ENCODE results near the gene MC2R. TPM values are rescaled to one million over a fixed set of nuclear protein-coding genes. Genes with fewer than 3 reads are reported as not detected.

The MC2R gene
- total and polyA plus RNA-seq, 5 experiments from 2014 or later, result not detected

- no peak overlapping the region for H3K27ac Mint-ChIP-seq
- peaks cover 0 to 12% (median 3%) of the 10 kb centered on the region in 5 donors for H3K27me3 Mint-ChIP-seq
- DNase-seq (no peak), ATAC-seq (no peak)
- POLR2A ChIA-PET, result no interaction called here
- H3K4me3 Mint-ChIP-seq, result no peak overlapping the region
- H3K36me3 Mint-ChIP-seq, result no peaks in the 10 kb centered on the region
- no peaks in the 10 kb centered on the region for H3K9me3 Mint-ChIP-seq
- no peaks in the 10 kb centered on the region for H3K4me1 Mint-ChIP-seq
Observed at GRCh38 chr18:13914756-13915155, 580 bp downstream of the MC2R start.

- H3K36me3 Mint-ChIP-seq, result no peaks in the 10 kb centered on the region
- no peaks in the 10 kb centered on the region for H3K9me3 Mint-ChIP-seq
- no peak for ATAC-seq
- no peak overlapping the region for H3K27ac Mint-ChIP-seq
- POLR2A ChIA-PET, result no interaction called here
- no peak overlapping the region for H3K4me3 Mint-ChIP-seq
- peaks cover 0 to 12% (median 3%) of the 10 kb centered on the region in 5 donors for H3K27me3 Mint-ChIP-seq
- DNase-seq, result no peak
- no peaks in the 10 kb centered on the region for H3K4me1 Mint-ChIP-seq
Observed at GRCh38 chr18:13914170-13914569, 1.2 kb downstream of the MC2R start.

- POLR2A ChIA-PET, result interaction anchor here (0.5 kb wide), 1 partner anchor 9 kb away, joined by 3 read pairs; no protein-coding TSS in a partner anchor
- Mint-ChIP-seq H3K27me3 (peaks cover 0 to 7% (median 3%) of the 10 kb centered on the region in 5 donors), H3K36me3 (no peaks in the 10 kb centered on the region), H3K4me3 (no peak overlapping the region), H3K27ac (no peak overlapping the region), H3K4me1 (no peaks in the 10 kb centered on the region), H3K9me3 (no peaks in the 10 kb centered on the region)
- DNase-seq (no peak), ATAC-seq (no peak)
Observed at GRCh38 chr18:13913205-13913604, 2.1 kb downstream of the MC2R start.

GRCh38 chr18:13912601-13913000 lies 2.7 kb downstream of the MC2R start:
- Mint-ChIP-seq H3K9me3 (no peaks in the 10 kb centered on the region), H3K4me3 (no peak overlapping the region), H3K36me3 (no peaks in the 10 kb centered on the region), H3K4me1 (no peaks in the 10 kb centered on the region), H3K27me3 (peaks cover 0 to 7% (median 2%) of the 10 kb centered on the region in 5 donors), H3K27ac (no peak overlapping the region)
- no peak for ATAC-seq
- DNase-seq, result no peak
- POLR2A ChIA-PET, result no interaction called here

GRCh38 chr18:13910986-13911385 lies 4.3 kb downstream of the MC2R start:
- POLR2A ChIA-PET, result no interaction called here
- DNase-seq (no peak), ATAC-seq (no peak)
- H3K9me3 Mint-ChIP-seq, result no peaks in the 10 kb centered on the region
- H3K4me1 Mint-ChIP-seq, result no peaks in the 10 kb centered on the region
- peak overlapping the region in 1 of 10 donors; percentile 60 for H3K27ac Mint-ChIP-seq
- H3K27me3 Mint-ChIP-seq, result peaks cover 0 to 7% (median 2%) of the 10 kb centered on the region in 5 donors
- H3K4me3 Mint-ChIP-seq, result no peak overlapping the region
- no peaks in the 10 kb centered on the region for H3K36me3 Mint-ChIP-seq

- no peak for DNase-seq
- H3K4me3 Mint-ChIP-seq, result no peak overlapping the region
- no peaks in the 10 kb centered on the region for H3K36me3 Mint-ChIP-seq
- no peak overlapping the region for H3K27ac Mint-ChIP-seq
- peaks cover 0 to 7% (median 2%) of the 10 kb centered on the region in 5 donors for H3K27me3 Mint-ChIP-seq
- H3K9me3 Mint-ChIP-seq, result no peaks in the 10 kb centered on the region
- POLR2A ChIA-PET, result no interaction called here
- no peak for ATAC-seq
- H3K4me1 Mint-ChIP-seq, result no peaks in the 10 kb centered on the region
Observed at GRCh38 chr18:13910501-13910900, 4.8 kb downstream of the MC2R start.

- POLR2A ChIA-PET, result no interaction called here
- peaks cover 0 to 2% (median 0%) of the 10 kb centered on the region in 9 donors for H3K9me3 Mint-ChIP-seq
- no peak overlapping the region for H3K27ac Mint-ChIP-seq
- H3K27me3 Mint-ChIP-seq, result peaks cover 0 to 4% (median 0%) of the 10 kb centered on the region in 5 donors
- no peaks in the 10 kb centered on the region for H3K36me3 Mint-ChIP-seq
- no peak for ATAC-seq
- no peaks in the 10 kb centered on the region for H3K4me1 Mint-ChIP-seq
- H3K4me3 Mint-ChIP-seq, result no peak overlapping the region
- no peak for DNase-seq
Observed at GRCh38 chr18:13909141-13909940, 6.0 kb downstream of the MC2R start.

GRCh38 chr18:13900633-13901032 lies 14.7 kb downstream of the MC2R start:
- H3K4me1 Mint-ChIP-seq, result no peaks in the 10 kb centered on the region
- no peak overlapping the region for H3K4me3 Mint-ChIP-seq
- H3K9me3 Mint-ChIP-seq, result peaks cover 7 to 29% (median 17%) of the 10 kb centered on the region in 9 donors
- ATAC-seq (no peak), DNase-seq (no peak)
- no peak overlapping the region for H3K27ac Mint-ChIP-seq
- peaks cover 0 to 9% (median 0%) of the 10 kb centered on the region in 3 donors for H3K36me3 Mint-ChIP-seq
- H3K27me3 Mint-ChIP-seq, result peaks cover 6 to 44% (median 12%) of the 10 kb centered on the region in 5 donors
- POLR2A ChIA-PET, result no interaction called here

GRCh38 chr18:13895505-13896033 lies 19.8 kb downstream of the MC2R start:
- peaks cover 7 to 17% (median 10%) of the 10 kb centered on the region in 9 donors for H3K9me3 Mint-ChIP-seq
- no peaks in the 10 kb centered on the region for H3K4me1 Mint-ChIP-seq
- POLR2A ChIA-PET, result no interaction called here
- no peak for ATAC-seq
- peaks cover 16 to 78% (median 28%) of the 10 kb centered on the region in 5 donors for H3K27me3 Mint-ChIP-seq
- H3K4me3 Mint-ChIP-seq, result no peak overlapping the region
- DNase-seq, result no peak
- peaks cover 0 to 9% (median 0%) of the 10 kb centered on the region in 3 donors for H3K36me3 Mint-ChIP-seq
- H3K27ac Mint-ChIP-seq, result no peak overlapping the region

GRCh38 chr18:13894531-13894930 lies 20.8 kb downstream of the MC2R start:
- H3K27ac Mint-ChIP-seq, result no peak overlapping the region
- peaks cover 0 to 8% (median 2%) of the 10 kb centered on the region in 9 donors for H3K9me3 Mint-ChIP-seq
- H3K4me3 Mint-ChIP-seq, result no peak overlapping the region
- POLR2A ChIA-PET, result no interaction called here
- no peaks in the 10 kb centered on the region for H3K36me3 Mint-ChIP-seq
- peaks cover 14 to 74% (median 21%) of the 10 kb centered on the region in 5 donors for H3K27me3 Mint-ChIP-seq
- no peaks in the 10 kb centered on the region for H3K4me1 Mint-ChIP-seq
- DNase-seq, result no peak
- ATAC-seq, result no peak

GRCh38 chr18:13893418-13893760 lies 21.9 kb downstream of the MC2R start:
- Mint-ChIP-seq H3K9me3 (no peaks in the 10 kb centered on the region), H3K4me3 (no peak overlapping the region), H3K4me1 (no peaks in the 10 kb centered on the region), H3K36me3 (no peaks in the 10 kb centered on the region), H3K27me3 (peaks cover 14 to 63% (median 25%) of the 10 kb centered on the region in 5 donors), H3K27ac (no peak overlapping the region)
- DNase-seq, result no peak
- POLR2A ChIA-PET, result no interaction called here
- ATAC-seq, result no peak

- POLR2A ChIA-PET, result no interaction called here
- H3K27me3 Mint-ChIP-seq, result peaks cover 14 to 56% (median 25%) of the 10 kb centered on the region in 5 donors
- ATAC-seq, result no peak
- no peaks in the 10 kb centered on the region for H3K4me1 Mint-ChIP-seq
- no peaks in the 10 kb centered on the region for H3K36me3 Mint-ChIP-seq
- no peak for DNase-seq
- no peak overlapping the region for H3K4me3 Mint-ChIP-seq
- no peaks in the 10 kb centered on the region for H3K9me3 Mint-ChIP-seq
- no peak overlapping the region for H3K27ac Mint-ChIP-seq
Observed at GRCh38 chr18:13892098-13892497, 23.2 kb downstream of the MC2R start.

GRCh38 chr18:13890761-13891361 lies 24.5 kb downstream of the MC2R start:
- POLR2A ChIA-PET, result no interaction called here
- Mint-ChIP-seq H3K9me3 (no peaks in the 10 kb centered on the region), H3K4me3 (no peak overlapping the region), H3K27me3 (peaks cover 11 to 67% (median 26%) of the 10 kb centered on the region in 5 donors), H3K4me1 (no peaks in the 10 kb centered on the region), H3K27ac (no peak overlapping the region), H3K36me3 (no peaks in the 10 kb centered on the region)
- ATAC-seq (no peak), DNase-seq (no peak)
